GM18909 (cell line): Measurements from ENCODE around the gene USHBP1.
A peak's percentile ranks its signal among the peaks of the same experiment; 100 is the strongest.

Experiments used
- ATAC-seq: cut with Tn5 transposase; IDR thresholded peaks from one replicate; pipeline ENCODE4 v1.9.1; 2021; ENCODE audit warnings: mild to moderate bottlenecking; ENCODE audit not compliant: unreplicated experiment, poor library complexity

USHBP1 gene

GRCh38 chr19:17215127-17215971 lies 49.2 kb downstream of the USHBP1 start, which contains the start of gene USE1:
Gene USE1 (plus strand): TSS chr19:17215357. CDS start chr19:17215406, 49 bp downstream.
- ATAC-seq = peak; percentile 79

- ATAC-seq = no peak
These were observed 49.9 kb downstream of the USHBP1 start for GRCh38 chr19:17214508-17215126.

DNA sequence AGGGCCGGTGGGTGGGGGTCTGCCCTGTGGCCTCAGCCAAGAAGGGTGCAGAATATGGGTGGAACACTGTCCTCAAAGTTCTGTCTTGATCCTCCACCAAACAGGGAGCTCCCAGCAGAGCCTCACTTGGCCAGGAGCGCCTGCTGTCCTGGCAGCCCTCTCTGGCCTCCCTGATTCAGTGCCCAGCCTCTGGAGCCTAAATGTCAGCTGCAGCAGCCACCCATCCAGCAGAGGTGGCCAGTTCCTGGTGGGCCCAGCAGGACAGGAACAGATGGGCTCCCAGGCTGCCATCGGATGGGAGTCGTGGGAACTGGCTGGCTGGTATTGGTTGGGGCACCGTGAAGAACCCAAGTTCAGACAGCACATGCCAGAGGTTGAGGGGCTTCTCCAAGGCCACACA lies 51.2 kb downstream of the USHBP1 start:
- ATAC-seq = no peak

DNA sequence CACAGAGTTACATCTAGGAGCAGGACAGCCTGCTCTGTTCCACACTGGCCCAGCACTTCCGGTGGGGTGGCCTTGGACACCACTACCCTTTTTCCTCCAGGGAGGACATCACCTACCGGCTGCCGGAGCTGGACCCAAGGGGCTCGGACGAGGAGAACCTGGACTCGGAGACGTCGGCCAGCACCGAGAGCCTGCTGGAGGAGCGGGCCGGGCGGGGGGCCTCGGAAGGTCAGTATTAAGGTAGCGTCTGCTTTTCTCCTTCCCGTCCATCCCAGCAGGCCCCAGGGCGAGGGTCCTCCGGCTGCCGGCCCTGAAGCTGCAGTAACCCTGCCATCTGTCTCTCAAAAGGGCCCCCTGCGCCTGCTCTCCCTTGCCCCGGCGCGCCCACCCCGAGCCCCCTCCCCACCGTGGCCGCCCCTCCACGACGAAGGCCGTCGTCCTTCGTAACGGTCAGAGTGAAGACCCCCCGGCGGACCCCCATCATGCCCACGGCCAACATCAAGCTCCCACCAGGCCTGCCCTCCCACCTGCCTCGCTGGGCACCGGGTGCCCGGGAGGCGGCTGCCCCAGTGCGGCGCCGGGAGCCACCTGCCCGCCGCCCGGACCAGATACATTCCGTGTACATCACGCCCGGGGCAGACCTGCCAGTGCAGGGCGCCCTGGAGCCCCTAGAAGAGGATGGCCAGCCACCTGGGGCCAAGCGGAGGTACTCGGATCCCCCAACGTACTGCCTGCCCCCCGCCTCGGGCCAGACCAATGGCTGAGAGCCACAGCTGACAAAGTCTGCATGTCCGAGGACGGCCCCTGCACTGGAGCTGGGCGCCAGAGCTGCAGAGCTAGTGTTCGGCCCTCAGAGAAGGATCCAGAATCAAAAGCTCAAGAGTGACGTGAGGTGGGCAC lies 52.7 kb downstream of the USHBP1 start:
- no peak for ATAC-seq

- no peak for ATAC-seq
These were observed 54.2 kb downstream of the USHBP1 start for GRCh38 chr19:17210296-17210695.

GRCh38 chr19:17209126-17210036 lies 55.2 kb downstream of the USHBP1 start:
- ATAC-seq = no peak

DNA sequence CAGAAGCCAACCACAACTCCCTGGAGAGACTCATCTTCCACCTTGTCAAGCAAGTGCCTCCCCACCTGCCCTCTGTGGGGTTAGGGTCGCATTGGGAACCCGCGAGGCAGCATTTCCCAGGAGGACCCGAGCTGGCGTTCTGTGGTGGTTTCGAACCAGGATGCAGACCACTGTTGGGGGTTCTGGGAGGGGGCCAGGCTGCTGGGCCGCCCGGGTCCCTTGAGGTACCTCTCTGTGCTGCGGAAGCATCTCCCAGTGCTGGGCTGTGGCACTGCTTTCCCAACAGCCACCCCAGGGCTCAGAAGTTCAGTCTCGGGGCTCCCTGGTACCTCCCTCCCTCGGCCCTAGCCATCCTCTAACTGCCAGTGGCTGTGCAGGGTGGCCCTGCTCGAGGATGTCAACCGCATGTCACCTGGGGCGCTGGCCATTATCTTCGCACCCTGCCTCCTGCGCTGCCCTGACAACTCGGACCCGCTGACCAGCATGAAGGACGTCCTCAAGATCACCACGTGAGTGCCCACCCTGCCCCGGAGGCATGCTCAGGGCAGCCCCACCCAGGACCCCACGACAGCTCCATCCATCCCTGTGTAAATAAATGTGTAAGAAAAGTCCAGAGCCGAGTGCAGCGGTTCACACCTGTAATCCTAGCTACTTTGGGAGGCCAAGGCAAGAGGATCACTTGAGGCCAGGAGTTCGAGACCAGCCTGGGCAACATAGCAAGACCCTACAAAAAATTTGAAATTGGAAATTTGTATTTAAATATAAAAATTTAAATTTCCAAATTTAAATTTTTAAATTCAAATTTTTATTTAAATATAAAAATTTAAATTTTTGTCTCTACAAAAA lies 57.6 kb downstream of the USHBP1 start:
- ATAC-seq = no peak

GRCh38 chr19:17205237-17206140 lies 59.1 kb downstream of the USHBP1 start:
- ATAC-seq = no peak

DNA sequence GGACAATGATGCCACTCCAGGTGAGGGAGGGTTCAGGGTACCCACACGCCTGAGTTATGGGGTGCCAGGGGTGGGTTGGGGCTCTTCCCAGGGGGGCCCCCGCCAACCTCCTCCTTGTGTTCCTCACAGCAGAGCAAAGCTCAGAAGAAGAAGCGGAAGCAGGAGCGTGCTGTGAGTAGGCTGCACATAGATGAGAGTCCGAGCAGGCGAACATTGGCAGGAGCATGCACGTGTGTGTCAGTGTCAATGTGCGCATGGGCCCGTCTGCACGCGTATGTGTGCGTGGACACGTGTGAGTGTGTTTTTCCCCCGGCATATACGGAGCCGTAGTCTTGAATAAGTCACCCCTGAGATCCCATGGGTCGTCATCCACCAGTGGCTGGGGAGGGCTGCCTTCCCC lies 61.8 kb downstream of the USHBP1 start:
- no peak for ATAC-seq

DNA sequence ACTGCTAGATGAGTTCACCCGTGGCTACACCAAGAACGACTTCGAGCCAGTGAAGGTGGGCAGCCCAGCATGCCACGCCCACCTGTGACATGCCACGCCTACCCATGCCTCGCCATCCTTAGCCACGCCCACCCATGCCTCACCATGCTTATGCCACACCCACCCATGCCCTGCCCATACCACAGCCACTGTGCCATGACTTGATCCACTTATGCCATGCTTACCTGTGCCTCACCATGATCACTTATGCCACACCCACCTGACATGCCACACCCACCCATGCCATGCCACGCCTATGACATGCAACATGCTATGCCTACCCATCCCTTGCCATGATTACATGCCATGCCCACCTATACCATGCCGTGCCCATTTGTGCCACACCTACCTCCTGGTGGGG lies 62.3 kb downstream of the USHBP1 start:
- no peak for ATAC-seq

DNA sequence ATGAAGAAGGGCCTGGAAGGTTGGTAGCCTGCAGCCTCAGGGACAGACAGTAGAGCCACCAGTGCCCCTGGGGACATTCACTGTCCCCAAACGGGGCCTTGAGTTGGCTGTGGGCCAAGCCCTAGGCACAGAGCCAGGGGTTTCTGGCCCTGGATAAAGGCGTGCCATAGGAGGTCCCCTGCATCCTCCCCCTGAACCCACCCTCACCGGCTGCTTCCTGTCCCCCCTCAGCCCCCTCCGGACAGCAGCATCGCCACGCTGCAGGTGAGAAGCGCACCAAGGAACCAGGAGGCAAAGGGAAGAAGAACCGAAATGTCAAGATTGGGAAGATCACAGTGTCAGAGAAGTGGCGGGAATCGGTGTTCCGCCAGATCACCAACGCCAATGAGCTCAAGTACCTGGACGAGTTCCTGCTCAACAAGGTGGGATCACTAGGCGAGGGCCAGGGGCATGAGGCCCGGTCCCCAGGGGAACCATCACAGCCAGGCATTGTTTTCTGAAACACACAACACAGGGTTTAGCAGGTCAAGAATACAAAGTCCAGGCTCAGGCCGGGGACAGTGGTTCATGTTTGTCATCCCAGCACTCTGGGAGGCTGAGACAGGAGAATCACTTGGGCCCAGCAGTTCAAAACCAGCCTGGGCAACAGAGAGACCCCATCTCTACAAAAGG lies 64.0 kb downstream of the USHBP1 start:
- ATAC-seq = no peak
